GM18526 (cell line): ENCODE data around the gene TAPBP.

Experiments
- POLR2A ChIP-seq: IDR thresholded peaks from 3 replicates; pipeline ENCODE4 v1.6.1; 2011; ENCODE audit not compliant: insufficient read length; ENCODE audit errors: extremely low read depth

Gene TAPBP

GRCh38 chr6:33305052-33305451 lies 8.8 kb downstream of the TAPBP start:
- no peak for TF ChIP-seq POLR2A

- TF ChIP-seq POLR2A = no peak
Measured at GRCh38 chr6:33304216-33304615, 9.7 kb downstream of the TAPBP start.

GRCh38 chr6:33301877-33302276 lies 12.0 kb downstream of the TAPBP start:
- no peak for TF ChIP-seq POLR2A

- TF ChIP-seq POLR2A = peak; percentile 85
Measured at GRCh38 chr6:33299237-33299944, 14.5 kb downstream of the TAPBP start.

GRCh38 chr6:33298773-33299236 lies 15.1 kb downstream of the TAPBP start, which contains the start of gene RGL2:
Gene RGL2 (minus strand): TSS chr6:33298942. CDS start chr6:33298610, 332 bp downstream.
- TF ChIP-seq POLR2A = no peak

GRCh38 chr6:33297956-33298772 lies 15.7 kb downstream of the TAPBP start:
- TF ChIP-seq POLR2A = no peak

GRCh38 chr6:33297406-33297955 lies 16.4 kb downstream of the TAPBP start:
- no peak for TF ChIP-seq POLR2A

- no peak for TF ChIP-seq POLR2A
Measured at GRCh38 chr6:33296797-33297405, 17.0 kb downstream of the TAPBP start.

GRCh38 chr6:33295621-33296369 lies 18.1 kb downstream of the TAPBP start:
- no peak for TF ChIP-seq POLR2A

GRCh38 chr6:33294086-33294823 lies 19.6 kb downstream of the TAPBP start:
- no peak for TF ChIP-seq POLR2A

- no peak for TF ChIP-seq POLR2A
Measured at GRCh38 chr6:33292996-33293682, 20.7 kb downstream of the TAPBP start.

- no peak for TF ChIP-seq POLR2A
Measured at GRCh38 chr6:33290459-33290858, 23.4 kb downstream of the TAPBP start.

GRCh38 chr6:33289784-33290315 lies 24.0 kb downstream of the TAPBP start:
- TF ChIP-seq POLR2A = no peak
